ENCODE data around the gene SLC25A26. TPM values are rescaled to one million over a fixed set of nuclear protein-coding genes. Genes with fewer than 3 reads are reported as not detected.

The SLC25A26 gene
- total RNA-seq, 3 donors from 2014 or later, result 19.3 to 31.4 (median 31.1) TPM

DNA sequence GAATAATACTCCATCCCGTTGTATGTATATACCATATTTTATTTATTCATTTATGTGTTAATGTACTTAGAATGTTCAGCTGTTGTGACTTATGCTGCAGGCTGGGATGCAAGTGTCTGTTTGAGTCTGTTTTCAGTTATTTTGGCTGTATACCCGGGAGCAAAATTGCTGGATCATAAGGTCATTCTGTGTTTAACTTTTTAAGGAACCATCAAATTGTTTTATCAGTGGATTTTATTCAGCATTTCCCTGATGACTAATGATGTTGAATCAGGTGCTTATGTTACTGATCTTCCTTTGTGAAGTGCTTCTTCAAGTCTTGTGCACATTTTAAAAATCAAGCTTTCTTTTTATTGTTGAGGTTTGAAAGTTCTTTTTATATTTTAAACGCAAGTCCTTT, 118.1 kb downstream of the SLC25A26 start:
- no peaks in the 10 kb centered on the region for H3K27me3 Mint-ChIP-seq (ENCODE audit: low read depth)
- no peaks in the 10 kb centered on the region for H3K36me3 Mint-ChIP-seq (ENCODE audit: insufficient read depth)
- peaks cover 21% of the 10 kb centered on the region for H3K4me1 Mint-ChIP-seq (ENCODE audit: low read depth)
- H3K4me3 Mint-ChIP-seq, result no peak overlapping the region
- H3K9me3 Mint-ChIP-seq, result no peaks in the 10 kb centered on the region
- no peak for ATAC-seq
- no peak for DNase-seq

DNA sequence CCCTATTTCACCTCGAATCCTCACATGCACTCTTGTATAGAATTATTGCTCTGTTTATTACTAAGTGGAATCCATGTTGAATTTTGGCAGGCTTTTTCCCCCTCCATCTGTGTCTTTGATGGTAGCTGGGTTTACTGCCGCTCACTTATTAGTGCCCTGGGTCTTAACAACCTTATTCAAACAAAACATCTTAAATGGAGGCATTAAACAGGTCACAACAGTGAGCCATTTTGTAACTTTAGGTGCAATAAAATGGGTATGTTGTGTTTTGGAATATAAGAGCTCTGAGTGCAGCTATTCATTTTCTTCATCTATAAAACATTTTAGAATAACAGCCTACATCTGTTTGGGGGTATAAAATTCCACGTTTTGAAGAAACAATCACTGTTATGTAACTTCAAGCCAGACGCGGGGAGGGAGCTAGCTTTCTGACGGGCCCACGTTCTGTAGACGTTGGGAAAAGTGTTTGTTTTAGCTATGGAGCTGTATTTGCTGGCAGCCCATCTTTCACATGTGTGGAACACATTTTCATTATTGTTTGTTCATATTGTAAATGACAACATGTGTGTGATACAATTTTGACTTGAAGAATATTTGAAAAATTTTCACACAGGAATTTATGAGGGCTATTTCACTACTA, 122.0 kb downstream of the SLC25A26 start:
- no peaks in the 10 kb centered on the region for H3K27me3 Mint-ChIP-seq (ENCODE audit: low read depth)
- H3K9me3 Mint-ChIP-seq, result no peaks in the 10 kb centered on the region
- ATAC-seq, result no peak
- no peak overlapping the region for H3K4me3 Mint-ChIP-seq
- peaks cover 13% of the 10 kb centered on the region for H3K4me1 Mint-ChIP-seq (ENCODE audit: low read depth)
- H3K36me3 Mint-ChIP-seq (ENCODE audit: insufficient read depth), result peaks cover 19% of the 10 kb centered on the region
- DNase-seq, result no peak

DNA sequence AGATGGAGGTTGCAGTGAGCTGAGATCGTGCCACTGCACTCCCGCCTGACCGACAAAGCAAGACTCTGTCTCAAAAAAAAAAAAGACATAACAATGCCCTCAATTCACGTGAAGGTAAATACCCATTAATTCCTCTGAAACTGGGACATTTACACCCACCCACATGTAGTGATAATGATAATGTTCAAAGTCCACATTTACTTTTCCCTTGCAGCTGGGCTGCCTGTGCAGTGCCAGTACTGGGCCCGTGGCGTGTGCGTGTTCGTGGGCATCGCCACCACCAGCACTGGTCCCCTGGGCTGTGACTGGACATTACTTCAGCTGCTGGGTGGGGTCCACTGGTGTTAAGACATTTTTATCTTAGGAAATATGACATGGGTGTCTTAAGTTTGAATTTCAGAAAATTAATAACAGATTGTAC, 123.6 kb downstream of the SLC25A26 start:
- Mint-ChIP-seq H3K9me3 (no peaks in the 10 kb centered on the region), H3K36me3 (ENCODE audit: insufficient read depth) (peaks cover 25% of the 10 kb centered on the region)

DNA sequence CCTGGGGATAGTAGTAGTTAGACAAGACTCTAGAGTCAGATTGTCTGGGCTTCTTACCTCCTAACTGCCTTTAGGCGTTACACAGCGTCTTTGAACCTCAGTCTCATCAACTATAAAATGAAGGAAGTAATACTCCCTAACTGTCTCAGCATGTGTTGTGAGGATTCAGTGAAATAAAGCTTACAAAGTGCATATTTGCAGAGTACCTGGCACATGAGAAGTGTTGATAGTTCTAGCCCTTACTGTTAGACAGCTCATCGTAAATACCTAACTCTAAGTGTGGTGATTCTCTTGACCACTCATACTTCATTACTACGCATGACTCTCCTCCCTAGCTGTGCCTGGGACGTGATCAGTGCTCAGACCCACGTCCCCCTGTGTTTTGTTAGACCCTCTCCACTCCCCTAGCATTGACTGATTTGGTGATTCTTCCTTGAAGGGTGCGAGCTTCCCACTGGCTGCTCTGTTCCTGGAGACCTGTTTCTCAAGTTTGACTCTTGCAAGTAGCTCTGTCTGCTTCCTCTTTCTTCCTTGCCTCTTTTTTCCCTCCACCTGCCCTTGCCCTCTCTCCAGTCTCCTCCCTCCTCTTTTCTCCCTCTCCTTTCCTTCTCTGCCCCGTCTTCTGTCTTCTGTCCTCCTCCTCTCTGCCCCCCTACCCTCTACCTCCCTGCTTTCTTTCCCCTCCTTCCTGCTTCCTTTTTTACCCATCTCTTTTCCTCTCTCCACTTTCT, 124.2 kb downstream of the SLC25A26 start:
- Mint-ChIP-seq H3K4me3 (no peak overlapping the region), H3K4me1 (ENCODE audit: low read depth) (peaks cover 9% of the 10 kb centered on the region), H3K27me3 (ENCODE audit: low read depth) (no peaks in the 10 kb centered on the region), H3K9me3 (no peaks in the 10 kb centered on the region), H3K36me3 (ENCODE audit: insufficient read depth) (peaks cover 25% of the 10 kb centered on the region)
- no peak for DNase-seq
- ATAC-seq, result no peak

More for the DNA sequence above, 123.6 kb downstream of the SLC25A26 start:
- H3K4me1 Mint-ChIP-seq (ENCODE audit: low read depth), result peaks cover 9% of the 10 kb centered on the region
- H3K4me3 Mint-ChIP-seq, result no peak overlapping the region
- ATAC-seq (no peak), DNase-seq (no peak)
- no peaks in the 10 kb centered on the region for H3K27me3 Mint-ChIP-seq (ENCODE audit: low read depth)

DNA sequence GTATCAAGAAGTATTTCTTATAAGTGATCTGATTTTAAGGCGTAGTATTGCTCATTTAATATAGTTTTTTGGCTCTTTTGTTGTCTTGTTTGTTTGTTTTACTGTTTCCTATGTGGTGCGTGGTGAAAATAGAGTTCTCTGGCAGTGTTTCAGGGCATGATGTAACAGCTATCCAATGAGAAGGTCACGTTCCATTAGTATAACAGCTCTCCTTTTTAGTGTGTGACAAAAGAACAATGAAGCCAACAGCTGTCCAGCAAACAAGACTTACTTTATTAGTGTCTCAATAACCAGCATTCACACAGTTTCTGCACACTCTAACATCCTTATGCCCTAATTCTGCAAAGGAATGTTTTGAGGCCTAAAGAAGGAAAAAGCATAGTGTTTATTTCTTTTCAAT, 127.9 kb downstream of the SLC25A26 start:
- H3K9me3 Mint-ChIP-seq, result no peaks in the 10 kb centered on the region
- ATAC-seq, result no peak
- peaks cover 6% of the 10 kb centered on the region for H3K4me1 Mint-ChIP-seq (ENCODE audit: low read depth)

DNA sequence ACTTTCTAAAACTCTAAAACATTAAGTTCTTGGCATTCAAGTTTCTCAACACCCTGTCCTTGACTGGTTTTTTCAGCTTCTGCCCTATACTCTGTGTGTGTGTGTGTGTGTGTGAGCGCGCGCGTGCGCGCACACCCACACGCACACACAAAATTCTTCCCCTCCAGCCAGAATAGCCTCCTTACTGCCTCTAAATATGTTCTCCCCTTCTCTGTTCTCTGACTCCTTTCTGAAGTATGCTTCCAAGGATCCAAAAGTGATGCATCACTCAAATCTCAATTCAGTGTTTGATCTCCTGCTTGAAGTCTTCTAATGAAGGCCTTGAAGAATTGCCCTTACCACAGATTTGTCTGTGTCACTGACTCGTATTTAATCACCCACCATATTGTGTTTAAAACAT, 129.8 kb downstream of the SLC25A26 start:
- peaks cover 38% of the 10 kb centered on the region for H3K36me3 Mint-ChIP-seq (ENCODE audit: insufficient read depth)
- DNase-seq (no peak), ATAC-seq (no peak)
- H3K4me3 Mint-ChIP-seq, result no peak overlapping the region
- H3K4me1 Mint-ChIP-seq (ENCODE audit: low read depth), result peaks cover 16% of the 10 kb centered on the region
- H3K9me3 Mint-ChIP-seq, result no peaks in the 10 kb centered on the region
- no peaks in the 10 kb centered on the region for H3K27me3 Mint-ChIP-seq (ENCODE audit: low read depth)

More for the DNA sequence above, 127.9 kb downstream of the SLC25A26 start:
- DNase-seq, result no peak
- H3K4me3 Mint-ChIP-seq, result no peak overlapping the region
- H3K36me3 Mint-ChIP-seq (ENCODE audit: insufficient read depth), result peaks cover 37% of the 10 kb centered on the region
- no peaks in the 10 kb centered on the region for H3K27me3 Mint-ChIP-seq (ENCODE audit: low read depth)

DNA sequence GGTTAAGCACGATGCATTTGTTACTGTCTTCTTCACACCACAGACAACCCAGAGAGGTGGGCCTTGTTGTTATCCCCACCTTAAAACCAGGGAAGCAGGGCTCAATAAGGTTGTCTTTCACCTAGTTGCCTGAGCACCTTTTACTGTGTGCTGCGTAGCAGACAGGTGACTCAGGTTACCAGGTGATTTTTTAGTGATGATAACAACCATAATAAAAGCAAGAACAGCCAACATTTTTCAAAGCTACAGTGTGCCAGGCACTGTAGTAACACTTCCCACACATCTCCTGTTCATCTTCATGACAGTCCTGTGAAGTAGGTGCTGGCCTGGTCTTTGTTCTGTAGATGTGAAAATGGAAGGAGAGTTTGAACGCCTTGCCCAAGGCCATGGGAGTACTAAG, 132.2 kb downstream of the SLC25A26 start:
- no peak overlapping the region for H3K4me3 Mint-ChIP-seq
- H3K27me3 Mint-ChIP-seq (ENCODE audit: low read depth), result no peaks in the 10 kb centered on the region
- DNase-seq (no peak), ATAC-seq (no peak)
- no peaks in the 10 kb centered on the region for H3K9me3 Mint-ChIP-seq
- peaks cover 21% of the 10 kb centered on the region for H3K36me3 Mint-ChIP-seq (ENCODE audit: insufficient read depth)
- peaks cover 20% of the 10 kb centered on the region for H3K4me1 Mint-ChIP-seq (ENCODE audit: low read depth)

DNA sequence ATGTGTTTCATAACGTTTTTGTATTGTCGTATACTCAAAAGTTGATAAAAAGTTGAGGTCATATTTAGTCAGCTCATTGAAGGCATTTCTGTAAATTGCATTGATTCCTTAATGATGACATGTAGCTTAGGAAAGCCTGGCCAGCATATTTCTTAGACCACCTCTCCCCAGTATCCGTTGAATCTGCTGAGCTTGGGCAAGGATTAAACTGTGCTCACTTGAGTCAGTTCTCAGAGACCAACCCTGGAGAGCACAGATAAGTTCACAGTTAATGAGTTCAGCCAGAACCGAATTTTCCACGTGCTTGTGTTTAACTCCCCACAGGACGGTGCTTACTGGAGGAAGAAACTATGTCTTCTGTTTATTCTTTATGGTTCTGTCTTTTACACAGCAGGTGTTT, 132.7 kb downstream of the SLC25A26 start:
- Mint-ChIP-seq H3K36me3 (ENCODE audit: insufficient read depth) (peaks cover 18% of the 10 kb centered on the region), H3K9me3 (no peaks in the 10 kb centered on the region), H3K4me3 (no peak overlapping the region), H3K4me1 (ENCODE audit: low read depth) (peaks cover 20% of the 10 kb centered on the region), H3K27me3 (ENCODE audit: low read depth) (no peaks in the 10 kb centered on the region)
- no peak for DNase-seq
- ATAC-seq, result no peak

DNA sequence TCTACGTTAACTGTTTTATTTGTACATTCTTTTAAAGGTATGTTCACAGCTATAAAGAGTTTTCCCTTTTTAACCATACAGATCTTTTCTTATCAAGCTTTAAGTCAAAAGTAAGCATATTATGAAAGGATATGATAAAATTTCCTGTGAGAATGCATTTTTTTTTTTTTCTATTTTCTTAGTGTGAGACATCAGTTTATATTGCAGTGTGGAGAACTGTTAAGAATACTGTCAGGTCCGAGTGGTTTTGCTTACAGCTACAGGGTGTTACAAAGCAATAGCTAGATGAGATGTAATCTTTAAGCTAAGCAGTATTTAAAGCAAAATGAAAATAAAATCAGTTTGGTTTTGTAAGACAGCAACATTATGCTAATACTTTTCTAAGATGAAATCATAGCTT, 133.2 kb downstream of the SLC25A26 start:
- H3K4me3 Mint-ChIP-seq, result no peak overlapping the region
- no peak for DNase-seq
- no peaks in the 10 kb centered on the region for H3K27me3 Mint-ChIP-seq (ENCODE audit: low read depth)
- ATAC-seq, result no peak
- peaks cover 18% of the 10 kb centered on the region for H3K36me3 Mint-ChIP-seq (ENCODE audit: insufficient read depth)
- H3K9me3 Mint-ChIP-seq, result no peaks in the 10 kb centered on the region
- H3K4me1 Mint-ChIP-seq (ENCODE audit: low read depth), result peaks cover 20% of the 10 kb centered on the region

DNA sequence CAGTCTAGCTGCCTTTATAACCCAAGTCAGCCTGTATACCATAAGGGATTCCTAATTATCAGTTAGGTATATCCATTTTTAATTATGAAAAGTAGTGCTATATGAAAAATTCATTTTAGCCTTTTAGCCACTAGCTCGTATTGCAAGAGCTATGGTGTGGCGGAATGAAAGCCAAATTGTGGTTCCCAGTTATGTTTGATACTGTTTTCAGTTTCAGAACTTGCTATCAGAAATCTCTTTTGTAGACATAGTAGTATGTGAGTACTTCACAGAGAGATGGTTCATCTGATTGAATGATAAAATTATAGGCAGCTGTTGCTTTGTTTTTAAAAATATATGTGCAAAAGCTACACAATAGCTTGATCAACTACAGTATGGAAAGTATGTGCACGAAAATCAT, 134.6 kb downstream of the SLC25A26 start:
- Mint-ChIP-seq H3K36me3 (ENCODE audit: insufficient read depth) (peaks cover 18% of the 10 kb centered on the region), H3K4me3 (no peak overlapping the region), H3K27me3 (ENCODE audit: low read depth) (no peaks in the 10 kb centered on the region), H3K9me3 (no peaks in the 10 kb centered on the region), H3K4me1 (ENCODE audit: low read depth) (peaks cover 20% of the 10 kb centered on the region)
- ATAC-seq (peak; percentile 57 to 63), DNase-seq (no peak)

DNA sequence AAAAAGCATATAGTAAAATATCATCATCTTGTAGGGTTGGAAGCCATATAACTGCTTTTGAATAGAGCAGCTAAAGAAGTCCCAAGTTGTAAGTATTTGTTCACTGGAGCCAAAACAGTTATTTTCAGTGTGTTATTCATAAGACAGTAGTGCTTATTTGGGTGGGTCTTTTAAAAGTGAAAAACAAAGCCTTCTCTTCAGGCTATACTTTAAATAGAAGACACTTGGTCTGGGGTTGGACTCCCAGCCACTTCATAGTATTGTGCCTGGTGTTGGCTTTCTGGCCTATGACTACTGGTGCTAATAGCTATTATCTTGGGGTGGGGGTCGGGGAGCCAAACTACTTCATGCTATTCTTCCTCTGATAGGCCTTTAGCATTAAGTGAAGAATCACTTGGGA, 135.2 kb downstream of the SLC25A26 start:
- Mint-ChIP-seq H3K27me3 (ENCODE audit: low read depth) (no peaks in the 10 kb centered on the region), H3K36me3 (ENCODE audit: insufficient read depth) (peaks cover 15% of the 10 kb centered on the region), H3K4me3 (no peak overlapping the region), H3K4me1 (ENCODE audit: low read depth) (peaks cover 20% of the 10 kb centered on the region), H3K9me3 (no peaks in the 10 kb centered on the region)
- ATAC-seq (no peak), DNase-seq (no peak)

DNA sequence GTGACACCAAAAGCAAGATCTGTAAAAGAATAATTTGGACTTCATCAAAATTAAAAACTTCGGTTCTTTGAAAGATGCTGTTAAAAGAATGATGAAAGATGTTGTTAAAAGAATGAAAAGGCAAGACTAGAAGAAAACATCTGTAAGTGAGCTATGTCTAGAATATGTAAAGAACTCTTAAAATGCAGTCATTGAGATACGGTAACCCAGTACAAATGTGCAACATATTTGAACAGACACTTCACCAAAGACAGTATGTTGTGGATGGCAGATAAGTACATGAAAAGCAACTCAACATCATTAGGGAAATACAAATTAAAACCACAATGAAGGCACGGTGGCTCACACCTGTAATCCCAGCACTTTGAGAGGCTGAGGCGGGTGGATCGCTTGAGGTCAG, 140.6 kb downstream of the SLC25A26 start:
- H3K36me3 Mint-ChIP-seq (ENCODE audit: insufficient read depth), result peaks cover 16% of the 10 kb centered on the region
- no peaks in the 10 kb centered on the region for H3K9me3 Mint-ChIP-seq
- H3K27me3 Mint-ChIP-seq (ENCODE audit: low read depth), result no peaks in the 10 kb centered on the region
- DNase-seq (no peak), ATAC-seq (no peak)
- no peaks in the 10 kb centered on the region for H3K4me1 Mint-ChIP-seq (ENCODE audit: low read depth)
- no peak overlapping the region for H3K4me3 Mint-ChIP-seq

DNA sequence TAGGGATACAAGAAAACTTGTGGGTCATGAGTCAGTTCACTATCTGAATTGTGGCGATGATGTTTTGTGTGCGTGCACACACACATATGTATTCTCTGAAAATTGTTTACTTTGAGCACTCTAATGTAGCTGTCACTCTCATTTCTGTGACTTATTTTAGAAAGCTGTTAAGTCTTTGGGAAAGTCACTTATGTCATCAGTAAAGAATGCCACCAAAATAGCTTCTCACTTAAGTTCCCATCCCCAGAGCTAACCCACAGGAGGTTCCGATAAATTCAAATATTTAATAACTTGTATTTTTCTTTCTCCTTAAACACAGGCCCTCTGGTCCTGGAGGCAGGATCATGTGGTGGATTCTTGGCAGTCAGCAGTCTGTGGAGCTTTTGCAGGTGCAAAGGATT, 141.7 kb downstream of the SLC25A26 start:
- H3K9me3 Mint-ChIP-seq, result no peaks in the 10 kb centered on the region

DNA sequence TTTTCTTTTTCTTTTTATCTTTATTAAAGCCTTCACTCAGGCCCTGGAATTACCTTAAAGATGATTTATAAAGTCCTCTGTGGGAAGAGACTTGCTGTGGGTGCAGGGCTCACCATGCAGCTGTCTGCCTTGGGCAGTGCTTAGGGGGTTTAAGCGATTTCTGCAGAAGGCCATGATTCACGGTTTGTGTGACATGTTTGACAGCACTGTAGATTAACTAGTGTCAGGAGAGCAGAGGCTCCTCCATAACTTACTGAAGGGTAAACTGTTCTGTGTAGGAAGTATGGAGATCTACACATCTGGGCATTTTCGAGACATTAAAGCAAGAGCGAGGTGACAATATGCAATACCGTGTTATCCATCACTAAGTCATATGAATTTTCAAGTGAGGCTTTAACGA, 142.3 kb downstream of the SLC25A26 start:
- Mint-ChIP-seq H3K36me3 (ENCODE audit: insufficient read depth) (peaks cover 16% of the 10 kb centered on the region), H3K4me3 (no peak overlapping the region), H3K4me1 (ENCODE audit: low read depth) (no peaks in the 10 kb centered on the region), H3K9me3 (no peaks in the 10 kb centered on the region), H3K27me3 (ENCODE audit: low read depth) (no peaks in the 10 kb centered on the region)
- DNase-seq, result no peak
- no peak for ATAC-seq

More for the DNA sequence above, 141.7 kb downstream of the SLC25A26 start:
- no peak overlapping the region for H3K4me3 Mint-ChIP-seq
- DNase-seq (no peak), ATAC-seq (no peak)
- H3K36me3 Mint-ChIP-seq (ENCODE audit: insufficient read depth), result peaks cover 16% of the 10 kb centered on the region
- no peaks in the 10 kb centered on the region for H3K4me1 Mint-ChIP-seq (ENCODE audit: low read depth)
- no peaks in the 10 kb centered on the region for H3K27me3 Mint-ChIP-seq (ENCODE audit: low read depth)

DNA sequence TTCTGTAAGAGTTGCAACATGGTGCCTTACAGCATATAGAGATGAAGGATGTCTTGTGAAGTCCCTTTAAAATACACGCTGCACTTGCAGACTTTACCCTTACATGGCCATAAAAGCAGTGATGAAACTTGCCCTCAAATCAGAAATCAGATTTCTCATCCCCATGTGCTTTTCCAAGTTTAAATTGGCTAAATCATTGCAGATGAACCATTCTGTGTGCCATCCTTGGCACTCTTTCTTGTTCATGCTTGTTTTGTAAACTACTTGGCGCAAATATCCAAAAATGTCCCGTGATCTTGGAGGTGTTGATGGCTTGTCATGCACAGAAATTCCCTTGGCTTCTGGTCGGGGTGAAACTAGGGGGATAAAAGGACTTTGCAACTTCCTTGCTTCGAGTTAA, 144.3 kb downstream of the SLC25A26 start:
- ATAC-seq (no peak), DNase-seq (no peak)
- H3K27me3 Mint-ChIP-seq (ENCODE audit: low read depth), result no peaks in the 10 kb centered on the region
- peaks cover 19% of the 10 kb centered on the region for H3K36me3 Mint-ChIP-seq (ENCODE audit: insufficient read depth)
- H3K4me1 Mint-ChIP-seq (ENCODE audit: low read depth), result no peaks in the 10 kb centered on the region
- no peaks in the 10 kb centered on the region for H3K9me3 Mint-ChIP-seq
- H3K4me3 Mint-ChIP-seq, result no peak overlapping the region
